GM12892 (cell line): ENCODE measurements around the gene NOSTRIN.

Experiments
- POLR2A ChIP-seq: IDR thresholded peaks from 2 replicates; pipeline ENCODE4 v1.6.1; 2011; ENCODE audit warnings: low read depth, low read length, control low read depth
- TAF1 ChIP-seq: IDR thresholded peaks from 2 replicates; pipeline ENCODE4 v1.6.1; 2011; ENCODE audit warnings: low read depth, mild to moderate bottlenecking, control low read depth, low read length, borderline replicate concordance

GRCh38 chr2:168798888-168799410, 3.5 kb upstream of the NOSTRIN start:
- TF ChIP-seq POLR2A, result no peak
- no peak for TF ChIP-seq TAF1
